Chondrocyte (in vitro differentiated cells): Measurements from ENCODE around the gene LTBP1. TPM values are rescaled to one million over a fixed set of nuclear protein-coding genes. Genes with fewer than 3 reads are reported as not detected.

Experiments used
- DNase-seq: peaks from one replicate; pipeline ENCODE4 v3.0.0; 2021; ENCODE audit warnings: mixed read lengths, low spot score
- H3K27ac Mint-ChIP-seq: one replicate; pipeline ENCODE4 v1.8.0; 2021; ENCODE audit warnings: mild to moderate bottlenecking, moderate library complexity, mixed read lengths; ENCODE audit not compliant: unreplicated experiment
- H3K27me3 Mint-ChIP-seq: 2 replicates; pipeline ENCODE4 v1.8.0; 2021; ENCODE audit warnings: low read depth, mixed read lengths
- H3K36me3 Mint-ChIP-seq: 2 replicates; pipeline ENCODE4 v1.8.0; 2021; ENCODE audit warnings: low read depth, mixed read lengths
- H3K4me1 Mint-ChIP-seq: 2 replicates; pipeline ENCODE4 v1.8.0; 2021; ENCODE audit warnings: low read depth, mild to moderate bottlenecking, mixed read lengths
- H3K4me3 Mint-ChIP-seq: one replicate; pipeline ENCODE4 v1.8.0; 2021; ENCODE audit warnings: mild to moderate bottlenecking, moderate library complexity, mixed read lengths; ENCODE audit not compliant: unreplicated experiment
- H3K9me3 Mint-ChIP-seq: 2 replicates; pipeline ENCODE4 v1.8.0; 2021; ENCODE audit warnings: low read depth, mixed read lengths
- CTCF ChIP-seq: fragments of 200-600 bp; sonication (generic); IDR thresholded peaks from 2 replicates; pipeline ENCODE4 v1.5.0; 2021; ENCODE audit warnings: antibody characterized with exemption, mild to moderate bottlenecking, moderate library complexity
- total RNA-seq: library from RNA; stranded (reverse); gene quantifications from 3 replicates; pipeline ENCODE4 v1.2.1, GENCODE V29; 2021

Gene LTBP1
- total RNA-seq, 1 donor from 2014 or later: 398 TPM

GRCh38 chr2:33274524-33274923, 327.8 kb downstream of the LTBP1 start:
- Mint-ChIP-seq H3K9me3 (no peaks in the 10 kb centered on the region), H3K27me3 (no peaks in the 10 kb centered on the region), H3K4me3 (no peak overlapping the region), H3K27ac (peak overlapping the region; percentile 96), H3K36me3 (peaks cover 51% of the 10 kb centered on the region), H3K4me1 (peaks cover 68% of the 10 kb centered on the region)
- TF ChIP-seq CTCF: no peak
- no peak for DNase-seq

GRCh38 chr2:33275689-33276444, 329.1 kb downstream of the LTBP1 start:
- Mint-ChIP-seq H3K4me3 (peak overlapping the region; percentile 17), H3K27ac (peak overlapping the region; percentile 96), H3K4me1 (peaks cover 63% of the 10 kb centered on the region), H3K9me3 (no peaks in the 10 kb centered on the region), H3K27me3 (no peaks in the 10 kb centered on the region), H3K36me3 (peaks cover 60% of the 10 kb centered on the region)
- no peak for TF ChIP-seq CTCF
- no peak for DNase-seq

- H3K27ac Mint-ChIP-seq: peak overlapping the region; percentile 96
- no peak for TF ChIP-seq CTCF
- DNase-seq: no peak
- no peaks in the 10 kb centered on the region for H3K27me3 Mint-ChIP-seq
- H3K4me3 Mint-ChIP-seq: no peak overlapping the region
- H3K9me3 Mint-ChIP-seq: no peaks in the 10 kb centered on the region
- peaks cover 66% of the 10 kb centered on the region for H3K36me3 Mint-ChIP-seq
- H3K4me1 Mint-ChIP-seq: peaks cover 54% of the 10 kb centered on the region
Observed at GRCh38 chr2:33277002-33277426, 330.3 kb downstream of the LTBP1 start.

GRCh38 chr2:33278245-33278943, 331.6 kb downstream of the LTBP1 start:
- no peak overlapping the region for H3K4me3 Mint-ChIP-seq
- peaks cover 51% of the 10 kb centered on the region for H3K4me1 Mint-ChIP-seq
- H3K9me3 Mint-ChIP-seq: no peaks in the 10 kb centered on the region
- peak overlapping the region; percentile 17 for H3K27ac Mint-ChIP-seq
- TF ChIP-seq CTCF: no peak
- H3K27me3 Mint-ChIP-seq: no peaks in the 10 kb centered on the region
- DNase-seq: no peak
- H3K36me3 Mint-ChIP-seq: peaks cover 68% of the 10 kb centered on the region

GRCh38 chr2:33284287-33284686, 337.5 kb downstream of the LTBP1 start:
- DNase-seq: no peak
- H3K27me3 Mint-ChIP-seq: no peaks in the 10 kb centered on the region
- H3K9me3 Mint-ChIP-seq: no peaks in the 10 kb centered on the region
- no peak overlapping the region for H3K4me3 Mint-ChIP-seq
- peaks cover 56% of the 10 kb centered on the region for H3K36me3 Mint-ChIP-seq
- TF ChIP-seq CTCF: no peak
- peaks cover 11% of the 10 kb centered on the region for H3K4me1 Mint-ChIP-seq
- H3K27ac Mint-ChIP-seq: no peak overlapping the region
